Endometrial microvascular endothelial cells (primary cell): ENCODE data around the gene FCN1. TPM values are rescaled to one million over a fixed set of nuclear protein-coding genes. Genes with fewer than 3 reads are reported as not detected.

Experiments
- in situ Hi-C: cut with HindIII; loops from 2 replicates; pipeline ENCODE4 v1.10.0; 2017; ENCODE audit warnings: low sequenced_read_pairs, low pct_unique_long_range_greater_than_20kb; ENCODE audit errors: inconsistent ontology term
- total RNA-seq: library from RNA; depleted of rRNA; stranded (reverse); fragments of >200 nt; gene quantifications from one replicate; pipeline ENCODE4 v1.2.3, GENCODE V29; 2015; ENCODE audit errors: inconsistent ontology term

Gene FCN1
- total RNA-seq, 1 donor from 2014 or later = not detected

- in situ Hi-C loops = no loop called here
Observed at GRCh38 chr9:134922932-134923240, 5.2 kb upstream of the FCN1 start.

- in situ Hi-C loops = no loop called here
Observed at GRCh38 chr9:134922066-134922931, 4.6 kb upstream of the FCN1 start.

GRCh38 chr9:134919303-134919702, 1.6 kb upstream of the FCN1 start:
- in situ Hi-C loops = no loop called here

GRCh38 chr9:134918646-134919045, 934 bp upstream of the FCN1 start:
- in situ Hi-C loops = no loop called here

- in situ Hi-C loops = no loop called here
Observed at GRCh38 chr9:134916161-134916665, 1.5 kb downstream of the FCN1 start.

GRCh38 chr9:134915046-134915985, 2.4 kb downstream of the FCN1 start:
- in situ Hi-C loops = no loop called here

GRCh38 chr9:134914501-134914834, 3.2 kb downstream of the FCN1 start:
- in situ Hi-C loops = no loop called here

- in situ Hi-C loops = no loop called here
Observed at GRCh38 chr9:134913713-134914500, 3.8 kb downstream of the FCN1 start.

- in situ Hi-C loops = no loop called here
Observed at GRCh38 chr9:134913041-134913712, 4.5 kb downstream of the FCN1 start.

- in situ Hi-C loops = no loop called here
Observed at GRCh38 chr9:134912126-134912840, 5.4 kb downstream of the FCN1 start.

- in situ Hi-C loops = no loop called here
Observed at GRCh38 chr9:134909511-134910481, 7.9 kb downstream of the FCN1 start.

- in situ Hi-C loops = no loop called here
Observed at GRCh38 chr9:134908524-134909309, 9.0 kb downstream of the FCN1 start.

GRCh38 chr9:134902936-134903335, 14.8 kb downstream of the FCN1 start:
- in situ Hi-C loops = no loop called here

GRCh38 chr9:134899818-134900217, 17.9 kb downstream of the FCN1 start:
- in situ Hi-C loops = no loop called here

GRCh38 chr9:134899168-134899567, 18.5 kb downstream of the FCN1 start:
- in situ Hi-C loops = no loop called here

GRCh38 chr9:134898319-134898718, 19.4 kb downstream of the FCN1 start:
- in situ Hi-C loops = no loop called here
